ENCODE results near the gene CNIH1.

DNA sequence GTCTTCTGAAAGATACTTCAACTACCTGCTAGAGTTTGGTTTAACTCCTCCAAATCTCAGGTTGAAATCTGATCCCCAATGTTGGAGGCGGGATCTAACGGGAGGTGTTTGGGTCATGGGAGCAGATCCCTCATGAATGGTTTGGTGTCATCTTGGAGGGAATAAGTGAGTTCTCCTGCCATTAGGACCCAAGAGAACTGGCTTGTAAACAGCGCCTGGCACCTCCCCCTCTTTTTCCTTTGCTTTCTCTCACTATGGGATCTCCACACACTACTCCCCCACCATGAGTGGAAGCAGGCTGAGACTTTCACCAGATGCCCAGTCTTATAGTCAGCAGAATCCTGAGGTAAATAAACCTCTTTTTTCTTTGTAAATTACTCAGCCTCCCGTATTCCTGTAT, 2.5 kb downstream of the CNIH1 start:
- TF ChIP-seq POLR2AphosphoS5 (IDR thresholded peaks at IDR 0.05; ENCODE audit: borderline replicate concordance, low read depth, low read length), result no peak
- no peak for TF ChIP-seq EZH2 (IDR thresholded peaks at IDR 0.05)
- no peak for TF ChIP-seq FOXP2 (optimal IDR thresholded peaks at IDR 0.05; ENCODE audit: control extremely low read depth, extremely low read length, insufficient read depth)
